GM23248 (cell line): ENCODE results near the gene ARSJ. TPM values are rescaled to one million over a fixed set of nuclear protein-coding genes. Genes with fewer than 3 reads are reported as not detected.

Experiments
- DNase-seq: peaks from one replicate; pipeline ENCODE4 v3.0.0-alpha.2; 2015
- H2AFZ ChIP-seq: fragments of 200-600 bp; sonication (generic); 2 replicates; pipeline ENCODE4 v1.6.1; 2016; ENCODE audit warnings: antibody characterized with exemption
- H3F3A ChIP-seq: fragments of 200-600 bp; sonication (generic); 2 replicates; pipeline ENCODE4 v1.6.1; 2016; ENCODE audit warnings: mild to moderate bottlenecking, antibody characterized with exemption, mixed run types; ENCODE audit not compliant: insufficient read depth
- H3K27ac ChIP-seq: fragments of 200-600 bp; sonication (generic); 2 replicates; pipeline ENCODE4 v1.5.1; 2016; ENCODE audit warnings: mild to moderate bottlenecking
- H3K27me3 ChIP-seq: fragments of 200-600 bp; sonication (generic); replicated peaks from 2 replicates; pipeline ENCODE4 v1.6.1; 2016; ENCODE audit warnings: mild to moderate bottlenecking; ENCODE audit not compliant: insufficient read depth
- H3K36me3 ChIP-seq: fragments of 200-600 bp; sonication (generic); 2 replicates; pipeline ENCODE4 v1.6.1; 2016; ENCODE audit warnings: low read depth, mild to moderate bottlenecking
- H3K4me1 ChIP-seq: fragments of 200-600 bp; sonication (generic); 2 replicates; pipeline ENCODE4 v1.6.1; 2016; ENCODE audit warnings: mild to moderate bottlenecking; ENCODE audit not compliant: insufficient read depth
- H3K4me2 ChIP-seq: fragments of 200-600 bp; sonication (generic); one replicate; pipeline ENCODE4 v1.6.1; 2016; ENCODE audit warnings: mild to moderate bottlenecking; ENCODE audit not compliant: unreplicated experiment
- H3K4me3 ChIP-seq: fragments of 200-600 bp; sonication (generic); 2 replicates; pipeline ENCODE4 v1.5.1; 2016; ENCODE audit warnings: mild to moderate bottlenecking
- H3K79me2 ChIP-seq: fragments of 200-600 bp; sonication (generic); 2 replicates; pipeline ENCODE4 v1.6.1; 2016; ENCODE audit warnings: mild to moderate bottlenecking; ENCODE audit not compliant: insufficient read depth
- H3K9ac ChIP-seq: fragments of 200-600 bp; sonication (generic); 2 replicates; pipeline ENCODE4 v1.6.1; 2016; ENCODE audit warnings: mild to moderate bottlenecking
- H3K9me2 ChIP-seq: fragments of 200-600 bp; sonication (generic); 2 replicates; pipeline ENCODE4 v1.6.1; 2016; ENCODE audit warnings: mixed run types, mild to moderate bottlenecking, moderate library complexity; ENCODE audit not compliant: insufficient read depth
- H3K9me3 ChIP-seq: fragments of 200-600 bp; sonication (generic); one replicate; pipeline ENCODE4 v1.6.1; 2017; ENCODE audit warnings: low read depth
- H4K20me1 ChIP-seq: fragments of 200-600 bp; sonication (generic); 2 replicates; pipeline ENCODE4 v1.6.0; 2016; ENCODE audit not compliant: insufficient read depth
- EZH2 ChIP-seq: fragments of 200-600 bp; sonication (generic); IDR thresholded peaks from 2 replicates; pipeline ENCODE4 v1.6.1; 2018; ENCODE audit warnings: antibody characterized with exemption, mild to moderate bottlenecking; ENCODE audit not compliant: insufficient read depth, poor library complexity, severe bottlenecking
- EZH2phosphoT487 ChIP-seq: fragments of 200-600 bp; sonication (generic); IDR thresholded peaks from 2 replicates; pipeline ENCODE4 v1.6.1; 2018; ENCODE audit warnings: antibody characterized with exemption, moderate library complexity, mild to moderate bottlenecking, low read depth; ENCODE audit not compliant: insufficient read depth
- WGBS, 2 experiments: methylation state at CpG; one replicate each; pipeline ENCODE4 v1.1.6; 2015 to 2017; ENCODE audit warnings: low lambda C conversion rate in 2 of 2, low coverage in 1 of 2; ENCODE audit errors: missing lambda C conversion rate in 2 of 2; 5-methylcytosine and 5-hydroxymethylcytosine counted together
- in situ Hi-C: fragments of 300-500 bp; cut with MboI; formaldehyde crosslinking; loops from 2 replicates; pipeline ENCODE4 v1.15.0; 2020
- polyA plus RNA-seq: library from polyadenylated mRNA; unstranded; fragments of >200 nt; fragmentation: Nextera tagmentation; extraction: Ambion mirVana; gene quantifications from 2 replicates; pipeline ENCODE4 v1.2.1, GENCODE V29; 2016
- total RNA-seq: library from RNA; depleted of rRNA; stranded (reverse); fragments of >200 nt; shearing (Covaris generic); gene quantifications from 2 replicates; pipeline ENCODE4 v1.2.3, GENCODE V29; 2014

Gene ARSJ
- total and polyA plus RNA-seq, 2 experiments from 2014 or later, result 32.2 to 33.7 TPM

GRCh38 chr4:113978561-113979147, 793 bp downstream of the ARSJ start:
- Histone ChIP-seq H3K9me3 (no peaks in the 10 kb centered on the region), H2AFZ (peak overlapping the region; percentile 89), H3K4me3 (peak overlapping the region; percentile 89), H3K27ac (peak overlapping the region; percentile 80), H4K20me1 (no peaks in the 10 kb centered on the region), H3K4me1 (peaks cover 23% of the 10 kb centered on the region), H3K9ac (peak overlapping the region; percentile 88), H3K9me2 (no peaks in the 10 kb centered on the region), H3K27me3 (no peaks in the 10 kb centered on the region), H3K79me2 (peaks cover 79% of the 10 kb centered on the region), H3F3A (peaks cover 33% of the 10 kb centered on the region), H3K36me3 (0 out of 2 replicates have a peak, but pooled peaks cover 6% of the 10 kb centered on the region), H3K4me2 (peak overlapping the region; percentile 94)
- peak; percentile 21 for DNase-seq
- TF ChIP-seq EZH2phosphoT487, result no peak
- no peak for TF ChIP-seq EZH2
- in situ Hi-C loops, result no loop called here
- WGBS, 2 experiments, result 80 to 82% methylated on average over 17 to 18 of the region's 18 CpGs

DNA sequence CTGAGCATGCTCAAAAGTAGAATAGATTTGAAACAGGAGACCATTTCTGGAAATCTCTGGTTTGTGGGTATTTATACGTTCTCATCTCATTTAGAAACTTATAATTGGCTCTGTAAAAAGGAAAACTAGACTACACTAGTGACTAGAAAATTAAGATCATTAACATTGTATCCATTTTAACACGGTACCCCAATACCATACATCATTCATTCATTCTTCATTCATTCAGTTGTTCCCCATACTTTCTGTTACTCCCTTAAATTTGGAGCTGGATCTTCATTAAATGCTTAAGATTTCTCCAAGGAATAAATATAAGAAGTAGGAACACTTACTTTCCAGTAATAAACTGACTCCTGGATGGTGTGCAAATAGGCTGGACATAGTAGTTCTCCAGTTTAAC, 1.3 kb downstream of the ARSJ start:
- H4K20me1 ChIP-seq, result no peaks in the 10 kb centered on the region
- H3K27me3 ChIP-seq, result no peaks in the 10 kb centered on the region
- TF ChIP-seq EZH2phosphoT487 (no peak), EZH2 (no peak)
- 0 out of 2 replicates have a peak, but pooled peaks cover 6% of the 10 kb centered on the region for H3K36me3 ChIP-seq
- H3K9ac ChIP-seq, result peak overlapping the region; percentile 88
- H3F3A ChIP-seq, result peaks cover 33% of the 10 kb centered on the region
- peaks cover 85% of the 10 kb centered on the region for H3K79me2 ChIP-seq
- peaks cover 23% of the 10 kb centered on the region for H3K4me1 ChIP-seq
- peak overlapping the region; percentile 94 for H3K4me2 ChIP-seq
- DNase-seq, result no peak
- H3K9me3 ChIP-seq, result no peaks in the 10 kb centered on the region
- H3K9me2 ChIP-seq, result no peaks in the 10 kb centered on the region
- peak overlapping the region; percentile 80 for H3K27ac ChIP-seq
- in situ Hi-C loops, result no loop called here
- 0 out of 2 replicates have a peak overlapping the region, but pooled peaks have one; percentile 89 for H2AFZ ChIP-seq
- H3K4me3 ChIP-seq, result peak overlapping the region; percentile 89
- 35 to 37% methylated on average over 2 of the region's 2 CpGs for WGBS, 2 experiments

- Histone ChIP-seq H4K20me1 (no peaks in the 10 kb centered on the region), H3K36me3 (0 out of 2 replicates have a peak, but pooled peaks cover 6% of the 10 kb centered on the region), H3K79me2 (peaks cover 91% of the 10 kb centered on the region), H3F3A (peaks cover 36% of the 10 kb centered on the region), H3K4me3 (peak overlapping the region; percentile 89), H3K27ac (peak overlapping the region; percentile 80), H3K27me3 (no peaks in the 10 kb centered on the region), H3K4me2 (peak overlapping the region; percentile 94), H3K4me1 (peaks cover 23% of the 10 kb centered on the region), H2AFZ (0 out of 2 replicates have a peak overlapping the region, but pooled peaks have one; percentile 21), H3K9me3 (no peaks in the 10 kb centered on the region), H3K9ac (peak overlapping the region; percentile 88), H3K9me2 (no peaks in the 10 kb centered on the region)
- TF ChIP-seq EZH2 (no peak), EZH2phosphoT487 (no peak)
- 2 to 3% methylated on average over 1 of the region's 1 CpG for WGBS, 2 experiments
- DNase-seq, result peak; percentile 52
- in situ Hi-C loops, result no loop called here
Observed at GRCh38 chr4:113977526-113977855, 2.0 kb downstream of the ARSJ start.

GRCh38 chr4:113976741-113977525, 2.5 kb downstream of the ARSJ start:
- Histone ChIP-seq H3K36me3 (0 out of 2 replicates have a peak, but pooled peaks cover 6% of the 10 kb centered on the region), H4K20me1 (no peaks in the 10 kb centered on the region), H3K4me1 (peaks cover 27% of the 10 kb centered on the region), H3K27me3 (no peaks in the 10 kb centered on the region), H3K79me2 (peaks cover 96% of the 10 kb centered on the region), H3K9me3 (no peaks in the 10 kb centered on the region), H3K27ac (peak overlapping the region; percentile 80), H3K9me2 (no peaks in the 10 kb centered on the region), H3K9ac (peak overlapping the region; percentile 88), H2AFZ (peak overlapping the region; percentile 21; the same call in 1 of the 2 replicates), H3F3A (peaks cover 42% of the 10 kb centered on the region), H3K4me2 (peak overlapping the region; percentile 94), H3K4me3 (peak overlapping the region; percentile 89)
- 3% methylated on average over 2 of the region's 2 CpGs for WGBS, 2 experiments
- DNase-seq, result peak; percentile 38
- no peak for TF ChIP-seq EZH2
- no peak for TF ChIP-seq EZH2phosphoT487
- in situ Hi-C loops, result no loop called here
